SH-SY5Y (cell line): ENCODE data around the gene RRAGA.

Experiments used
- GATA2 ChIP-seq: IDR thresholded peaks from 2 replicates; pipeline ENCODE4 v1.6.1; 2011; ENCODE audit warnings: mild to moderate bottlenecking, low read depth, low read length
- GATA3 ChIP-seq: IDR thresholded peaks from 2 replicates; pipeline ENCODE4 v1.6.1; 2011; ENCODE audit warnings: low read depth, mild to moderate bottlenecking, low read length, moderate library complexity

- TF ChIP-seq GATA3 (no peak), GATA2 (no peak)
These were observed 12.6 kb upstream of the RRAGA start for GRCh38 chr9:19036611-19037010.
